Body of pancreas (tissue), 4 donors: ENCODE measurements around the gene TPD52L2. TPM values are rescaled to one million over a fixed set of nuclear protein-coding genes. Genes with fewer than 3 reads are reported as not detected.

Experiments
- ATAC-seq: fragments of 150-250 bp; one replicate; pipeline ENCODE4 v1.9.1; 2016
- DNase-seq, 4 donors: peaks; one replicate each; pipeline ENCODE4 v3.0.0-alpha.2; 2019
- H3K27ac ChIP-seq, 4 donors: fragments of 200-600 bp; sonication (generic); 1 replicate in 3 of 4; 2 replicates in 1 of 4; pipeline versions ENCODE4 v1.5.1 to v1.6.1; 2016 to 2019; ENCODE audit warnings: mild to moderate bottlenecking in 1 of 4, mixed read lengths in 1 of 4, moderate library complexity in 1 of 4
- H3K27me3 ChIP-seq, 2 donors: fragments of 200-600 bp; sonication (generic); one replicate each; pipeline ENCODE4 v1.6.0; 2016; ENCODE audit warnings: mild to moderate bottlenecking in 1 of 2
- H3K36me3 ChIP-seq, 2 donors: fragments of 200-600 bp; sonication (generic); replicated peaks in 1 of 2; 2 replicates each; pipeline ENCODE4 v1.5.1; 2016; ENCODE audit warnings: low read depth in 2 of 2; ENCODE audit not compliant: insufficient read depth in 1 of 2
- H3K4me1 ChIP-seq: fragments of 200-600 bp; sonication (generic); one replicate; pipeline ENCODE4 v1.6.0; 2016
- H3K4me3 ChIP-seq, 2 donors: fragments of 200-600 bp; sonication (generic); 1 replicate in 1 of 2; 2 replicates in 1 of 2; pipeline ENCODE4 v1.5.1; 2016 to 2019
- H3K9me3 ChIP-seq, 3 donors: fragments of 200-600 bp; sonication (generic); 1 replicate in 2 of 3; 2 replicates in 1 of 3; pipeline ENCODE4 v1.5.1; 2016
- CTCF ChIP-seq, 7 experiments: fragments of 450-650 bp in 4 of 7; fragments of 200-600 bp in 3 of 7; sonication (generic) in 3 of 7; IDR thresholded peaks; one replicate each; pipeline ENCODE4 v1.5.1; 2016 to 2019; ENCODE audit warnings: antibody characterized with exemption in 7 of 7
- POLR2A ChIP-seq, 3 donors: fragments of 450-650 bp; IDR thresholded peaks; one replicate each; pipeline ENCODE4 v1.6.1; 2016; ENCODE audit warnings: antibody characterized with exemption in 3 of 3, mild to moderate bottlenecking in 2 of 3
- WGBS, 2 donors: methylation state at CpG; one replicate each; pipeline ENCODE4 v1.1.5; 2017; 5-methylcytosine and 5-hydroxymethylcytosine counted together
- intact Hi-C: fragments of 100-400 bp; cut with DNase I; formaldehyde crosslinking; loops from one replicate; pipeline ENCODE4 v1.15.1; 2023
- total RNA-seq, 2 donors: library from RNA; depleted of rRNA; stranded (reverse); fragments of >200 nt; gene quantifications; one replicate each; pipeline ENCODE4 v1.1.0, GENCODE V29; 2016

TPD52L2 gene
- total RNA-seq, 2 donors from 2014 or later: 31.4 to 47.1 TPM

DNA sequence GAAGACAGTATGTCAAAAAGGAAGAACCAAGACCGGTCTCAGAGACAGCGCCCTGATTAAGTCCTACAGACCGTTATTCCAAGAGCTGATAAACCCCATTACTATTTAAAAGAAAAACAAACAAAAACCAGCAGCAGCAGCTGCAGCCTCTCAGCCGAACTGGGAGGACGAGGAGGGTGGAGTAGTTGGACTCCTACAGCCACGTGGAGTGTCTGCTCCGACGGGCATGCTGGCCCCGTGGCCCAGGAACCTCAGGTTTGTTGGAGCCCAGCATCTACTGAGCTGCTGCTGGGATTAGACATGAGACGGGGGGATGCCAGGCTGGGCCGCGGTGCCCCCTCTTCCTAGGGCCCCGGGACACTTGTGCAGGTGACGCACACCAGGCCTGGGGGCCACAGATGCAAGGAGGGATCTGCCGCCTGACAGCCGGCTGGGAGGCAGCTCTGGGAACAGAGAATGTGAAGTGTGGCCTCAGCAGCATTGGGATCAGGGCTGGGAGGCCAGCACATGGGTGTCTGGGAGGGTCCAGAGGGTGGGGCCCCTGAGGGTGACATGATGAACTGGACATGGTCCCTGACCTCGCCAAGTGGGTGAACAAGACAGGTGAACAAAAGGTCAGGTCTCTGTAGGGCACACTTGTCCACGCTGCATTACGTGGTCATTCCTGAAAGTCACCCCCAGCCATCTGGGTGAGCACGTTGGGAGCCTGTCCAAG is 31.1 kb upstream of the TPD52L2 start:
- DNase-seq: no peak

DNA sequence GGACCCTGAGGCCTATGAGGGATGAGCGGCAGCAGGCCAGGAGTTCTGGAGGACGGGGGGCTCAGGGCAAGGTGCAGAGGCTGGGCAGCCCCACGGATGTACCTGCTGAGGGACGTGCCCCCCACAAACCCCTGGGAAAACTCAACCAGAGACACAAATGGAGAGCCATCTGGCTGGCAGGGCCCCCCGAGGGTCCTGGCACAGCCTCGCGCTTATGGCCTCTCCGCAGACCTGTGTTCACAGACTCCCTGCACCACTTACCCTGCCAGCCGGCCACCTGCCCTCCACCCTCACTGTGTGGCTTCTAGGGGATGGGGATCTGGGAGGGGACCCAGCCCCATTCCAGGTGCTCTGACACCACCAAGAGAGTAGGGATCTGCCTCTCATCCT is 30.6 kb upstream of the TPD52L2 start:
- Histone ChIP-seq H3K27ac (peak overlapping the region in 1 of 4 donors; percentile 55), H3K27me3 (no peaks in the 10 kb centered on the region), H3K4me1 (peaks cover 30% of the 10 kb centered on the region), H3K36me3 (no peaks in the 10 kb centered on the region), H3K9me3 (no peaks in the 10 kb centered on the region), H3K4me3 (no peak overlapping the region)
- ATAC-seq: no peak
- 86 to 100% methylated on average over 1 to 8 of the region's 9 CpGs for WGBS, 2 donors
- TF ChIP-seq CTCF (IDR thresholded peaks at IDR 0.05) (no peak), POLR2A (IDR thresholded peaks at IDR 0.05) (no peak)
- intact Hi-C loops: no loop called here
- DNase-seq: no peak

More for the DNA sequence above, 31.1 kb upstream of the TPD52L2 start:
- WGBS, 2 donors: 63 to 67% methylated on average over 7 to 20 of the region's 20 CpGs
- ATAC-seq: no peak
- intact Hi-C loops: no loop called here
- Histone ChIP-seq H3K9me3 (no peaks in the 10 kb centered on the region), H3K36me3 (no peaks in the 10 kb centered on the region), H3K4me3 (no peak overlapping the region), H3K4me1 (peaks cover 34% of the 10 kb centered on the region), H3K27ac (no peak overlapping the region), H3K27me3 (no peaks in the 10 kb centered on the region)
- TF ChIP-seq POLR2A (IDR thresholded peaks at IDR 0.05): no peak
- no peak for TF ChIP-seq CTCF (IDR thresholded peaks at IDR 0.05)

DNA sequence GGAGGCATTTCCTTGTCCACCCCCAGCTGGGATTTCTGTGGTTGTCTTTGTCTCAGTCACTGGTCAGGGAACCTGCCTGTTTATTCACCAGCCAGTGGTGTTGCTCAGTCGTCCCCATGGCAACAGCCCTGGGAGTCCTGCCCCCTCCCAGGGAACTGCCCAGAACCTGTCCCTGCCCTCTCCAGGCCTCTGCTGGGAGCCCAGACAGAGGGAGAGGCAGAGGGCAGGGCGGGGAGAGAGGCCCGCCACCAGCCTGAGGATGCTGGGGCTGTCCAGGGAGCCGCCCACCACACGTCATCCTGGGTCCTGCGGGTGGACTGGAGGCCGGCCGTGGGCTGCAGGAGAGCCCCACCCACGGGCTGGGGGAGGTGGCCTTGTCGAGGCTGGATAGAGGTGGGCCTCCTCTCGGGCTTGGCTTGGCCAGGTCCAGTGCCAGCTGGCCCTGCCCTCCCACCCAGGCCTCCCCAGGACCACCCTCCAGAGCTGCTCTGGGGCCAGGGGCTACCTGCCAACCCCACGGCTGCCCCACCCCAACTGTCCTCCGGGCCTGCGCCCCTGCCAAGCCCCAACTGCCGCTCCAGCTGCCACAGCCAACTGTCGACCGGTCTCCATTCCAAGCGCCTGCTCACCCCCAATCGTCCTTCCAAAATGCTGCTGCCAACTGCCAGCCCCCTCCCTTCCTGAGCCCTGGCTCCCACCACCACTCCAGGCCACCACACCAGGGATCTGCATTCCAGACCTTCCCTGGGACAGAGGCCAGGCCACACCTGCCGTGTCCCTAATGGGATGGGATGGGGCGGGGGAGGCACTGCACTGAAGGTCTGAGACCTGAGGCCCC is 29.8 kb upstream of the TPD52L2 start:
- TF ChIP-seq CTCF (IDR thresholded peaks at IDR 0.05) (peak in 1 of 7 experiments; percentile 10), POLR2A (IDR thresholded peaks at IDR 0.05) (no peak)
- intact Hi-C loops: no loop called here
- WGBS, 2 donors: 37 to 51% methylated on average over 3 to 21 of the region's 21 CpGs
- Histone ChIP-seq H3K4me3 (no peak overlapping the region), H3K27ac (peak overlapping the region in 1 of 4 donors; percentile 55), H3K36me3 (no peaks in the 10 kb centered on the region), H3K9me3 (no peaks in the 10 kb centered on the region), H3K27me3 (no peaks in the 10 kb centered on the region), H3K4me1 (peaks cover 27% of the 10 kb centered on the region)
- ATAC-seq (peak; percentile 88), DNase-seq (peak; percentile 88 to 96 (median 94))

DNA sequence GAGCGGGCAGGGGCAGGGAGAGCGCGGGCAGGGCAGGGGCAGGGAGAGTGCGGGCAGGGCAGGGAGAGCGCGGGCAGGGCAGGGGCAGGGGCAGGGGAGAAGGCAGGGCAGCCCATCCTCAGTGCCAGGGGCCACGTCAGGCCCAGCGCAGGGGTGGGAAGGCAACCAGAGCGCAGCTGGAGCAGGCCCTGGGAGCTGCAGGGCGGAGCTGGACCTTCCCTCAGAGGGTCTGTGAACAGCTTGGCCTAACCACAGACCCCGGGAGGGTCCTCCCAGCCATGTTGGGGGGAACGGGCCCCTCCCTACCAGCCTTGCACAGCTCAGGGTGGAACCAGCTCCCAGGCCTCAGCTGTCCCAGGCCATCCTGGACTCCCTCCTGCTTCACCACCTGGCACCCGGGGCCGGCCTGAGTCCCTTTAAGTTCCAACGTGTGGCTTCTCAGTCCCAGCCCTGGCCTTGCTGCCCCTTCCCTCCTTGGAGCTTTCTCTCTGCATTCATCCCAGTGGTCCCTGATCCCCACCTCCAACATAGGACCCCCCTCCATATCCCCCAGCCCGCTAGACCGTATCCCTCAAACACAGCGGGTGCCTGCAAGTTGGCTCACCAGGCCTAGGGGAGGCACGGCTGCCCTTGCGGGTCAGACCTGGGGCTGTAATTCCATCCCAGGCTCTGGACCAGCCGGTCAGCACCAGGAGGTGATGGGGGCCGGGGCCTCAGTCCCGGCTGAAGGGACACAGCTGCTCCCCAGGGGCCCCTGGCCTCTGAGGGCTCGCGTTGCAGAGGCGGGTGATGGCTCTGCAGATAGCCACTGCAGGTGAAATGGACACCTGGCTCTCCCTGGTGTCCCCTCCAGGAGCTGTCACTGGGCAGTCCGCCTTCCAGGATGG is 28.4 kb upstream of the TPD52L2 start:
- no peaks in the 10 kb centered on the region for H3K27me3 ChIP-seq
- ATAC-seq (no peak), DNase-seq (no peak)
- H3K4me1 ChIP-seq: peaks cover 24% of the 10 kb centered on the region
- H3K4me3 ChIP-seq: no peak overlapping the region
- WGBS, 2 donors: 84 to 93% methylated on average over 23 to 24 of the region's 27 CpGs
- H3K9me3 ChIP-seq: no peaks in the 10 kb centered on the region
- intact Hi-C loops: no loop called here
- TF ChIP-seq CTCF (IDR thresholded peaks at IDR 0.05): no peak
- TF ChIP-seq POLR2A (IDR thresholded peaks at IDR 0.05): no peak
- no peak overlapping the region for H3K27ac ChIP-seq
- no peaks in the 10 kb centered on the region for H3K36me3 ChIP-seq
